ENCODE measurements around the gene GMDS. TPM values are rescaled to one million over a fixed set of nuclear protein-coding genes. Genes with fewer than 3 reads are reported as not detected.

GMDS gene
- total and polyA plus RNA-seq, 2 donors (not counting 3 experiments of a cell fraction or from before 2014, with no cell fraction given), result 9.8 to 23.5 TPM

DNA sequence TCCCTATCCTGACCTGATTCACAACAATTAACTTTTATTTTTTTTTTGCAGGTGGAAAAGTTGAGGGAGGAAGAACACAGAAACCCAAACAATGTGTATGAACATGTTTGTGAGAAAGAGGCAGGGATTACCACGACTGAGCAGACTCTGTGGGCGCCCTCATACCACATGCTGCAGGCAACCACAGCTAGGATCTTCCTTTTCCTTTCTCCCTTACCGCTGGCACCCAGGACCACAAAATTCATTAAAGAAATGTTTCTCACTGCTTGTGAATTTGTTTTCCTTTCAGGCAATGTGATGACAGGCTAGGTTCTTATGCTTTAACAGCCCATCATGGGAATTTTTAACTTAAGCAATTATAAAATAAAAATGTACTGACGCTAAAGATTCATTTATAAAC, 287.1 kb downstream of the GMDS start:
- FAIRE-seq, result no peak

More for the DNA sequence above, 287.1 kb downstream of the GMDS start:
- dilution Hi-C loops (cut with MboI; ENCODE audit: extremely low pct_ligation_motif_present, low sequenced_read_pairs), result no loop called here
- intact Hi-C loops (cut with micrococcal nuclease), result no loop called here
- no peak overlapping the region for H3K27ac ChIP-seq (ENCODE audit: insufficient read depth, low read depth, low read length)
- H3K36me3 ChIP-seq (ENCODE audit: control insufficient read depth in 2 of 2, extremely low read depth in 1 of 2, insufficient read depth in 2 of 2, low read length in 2 of 2), result no peaks in the 10 kb centered on the region
- no peak overlapping the region for H3K4me2 ChIP-seq (ENCODE audit: insufficient read depth, low read length)
- DNase-seq (ENCODE audit: low read depth, low spot score), result no peak
- no peaks in the 10 kb centered on the region for H3K27me3 ChIP-seq (ENCODE audit: control insufficient read depth in 2 of 2, insufficient read depth in 2 of 2, low read length in 2 of 2)
- H4K20me1 ChIP-seq (replicated peaks; ENCODE audit: control insufficient read depth, extremely low read depth, insufficient read depth, low read length), result no peaks in the 10 kb centered on the region
- no peak overlapping the region for H3K9ac ChIP-seq (replicated peaks; ENCODE audit: extremely low read depth, insufficient read depth, low read length)
- ChIA-PET CTCF (interaction anchor here (1.4 kb wide), 1 partner anchor 10 kb away, joined by 4 read pairs; no protein-coding TSS in a partner anchor), POLR2A (no interaction called here)
- no peaks in the 10 kb centered on the region for H3K4me1 ChIP-seq (ENCODE audit: control insufficient read depth, extremely low read depth, insufficient read depth, low read length)
- no peaks in the 10 kb centered on the region for H3K9me3 ChIP-seq (replicated peaks; ENCODE audit: control insufficient read depth, insufficient read depth, low read length)
- TF ChIP-seq, protein P1, sequence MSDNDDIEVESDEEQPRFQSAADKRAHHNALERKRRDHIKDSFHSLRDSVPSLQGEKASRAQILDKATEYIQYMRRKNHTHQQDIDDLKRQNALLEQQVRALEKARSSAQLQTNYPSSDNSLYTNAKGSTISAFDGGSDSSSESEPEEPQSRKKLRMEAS (IDR thresholded peaks at IDR 0.05; ENCODE audit: insufficient read depth, insufficient read length), result no peak
- TF ChIP-seq EZH2 (IDR thresholded peaks at IDR 0.05; ENCODE audit: borderline replicate concordance, low read depth, low read length, severe bottlenecking) (no peak), FOS (IDR thresholded peaks at IDR 0.05; ENCODE audit: borderline replicate concordance, insufficient read depth, low read length) (no peak), POLR2A (IDR thresholded peaks at IDR 0.05; ENCODE audit: low read depth, low read length) (no peak), MYC (IDR thresholded peaks at IDR 0.05; ENCODE audit: low read depth, low read length) (no peak), GATA2 (IDR thresholded peaks at IDR 0.05; ENCODE audit: insufficient read depth, insufficient read length, low read depth, low read length) (no peak), POLR2AphosphoS5 (IDR thresholded peaks at IDR 0.05; ENCODE audit: insufficient read depth, low read depth, low read length) (no peak), JUN (IDR thresholded peaks at IDR 0.05; ENCODE audit: borderline replicate concordance, insufficient read depth, insufficient read length, low read depth) (no peak)
- TF ChIP-seq, protein P2, sequence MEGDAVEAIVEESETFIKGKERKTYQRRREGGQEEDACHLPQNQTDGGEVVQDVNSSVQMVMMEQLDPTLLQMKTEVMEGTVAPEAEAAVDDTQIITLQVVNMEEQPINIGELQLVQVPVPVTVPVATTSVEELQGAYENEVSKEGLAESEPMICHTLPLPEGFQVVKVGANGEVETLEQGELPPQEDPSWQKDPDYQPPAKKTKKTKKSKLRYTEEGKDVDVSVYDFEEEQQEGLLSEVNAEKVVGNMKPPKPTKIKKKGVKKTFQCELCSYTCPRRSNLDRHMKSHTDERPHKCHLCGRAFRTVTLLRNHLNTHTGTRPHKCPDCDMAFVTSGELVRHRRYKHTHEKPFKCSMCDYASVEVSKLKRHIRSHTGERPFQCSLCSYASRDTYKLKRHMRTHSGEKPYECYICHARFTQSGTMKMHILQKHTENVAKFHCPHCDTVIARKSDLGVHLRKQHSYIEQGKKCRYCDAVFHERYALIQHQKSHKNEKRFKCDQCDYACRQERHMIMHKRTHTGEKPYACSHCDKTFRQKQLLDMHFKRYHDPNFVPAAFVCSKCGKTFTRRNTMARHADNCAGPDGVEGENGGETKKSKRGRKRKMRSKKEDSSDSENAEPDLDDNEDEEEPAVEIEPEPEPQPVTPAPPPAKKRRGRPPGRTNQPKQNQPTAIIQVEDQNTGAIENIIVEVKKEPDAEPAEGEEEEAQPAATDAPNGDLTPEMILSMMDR (IDR thresholded peaks at IDR 0.05; ENCODE audit: extremely low read depth in 1 of 2, insufficient read depth in 1 of 2, low read depth in 1 of 2, low read length in 2 of 2), result no peak
- H2AFZ ChIP-seq (ENCODE audit: low read depth, low read length), result no peak overlapping the region
- H3K4me3 ChIP-seq (replicated peaks in 1 of 3; ENCODE audit: insufficient read depth in 1 of 3, low read depth in 1 of 3, low read length in 3 of 3), result no peak overlapping the region
- H3K9me1 ChIP-seq (replicated peaks; ENCODE audit: control insufficient read depth, extremely low read depth, insufficient read depth, low read length), result no peaks in the 10 kb centered on the region
- no TSS peak for BruUV-seq (replicated peaks)
- H3K79me2 ChIP-seq (ENCODE audit: control insufficient read depth, insufficient read depth, low read length), result no peaks in the 10 kb centered on the region

All from endothelial cell of umbilical vein (primary cell).